ENCODE results near the gene EPHA6. TPM values are rescaled to one million over a fixed set of nuclear protein-coding genes. Genes with fewer than 3 reads are reported as not detected.

The EPHA6 gene
- total and polyA plus RNA-seq, 2 donors (not counting 3 experiments of a cell fraction or from before 2014, with no cell fraction given) = not detected

DNA sequence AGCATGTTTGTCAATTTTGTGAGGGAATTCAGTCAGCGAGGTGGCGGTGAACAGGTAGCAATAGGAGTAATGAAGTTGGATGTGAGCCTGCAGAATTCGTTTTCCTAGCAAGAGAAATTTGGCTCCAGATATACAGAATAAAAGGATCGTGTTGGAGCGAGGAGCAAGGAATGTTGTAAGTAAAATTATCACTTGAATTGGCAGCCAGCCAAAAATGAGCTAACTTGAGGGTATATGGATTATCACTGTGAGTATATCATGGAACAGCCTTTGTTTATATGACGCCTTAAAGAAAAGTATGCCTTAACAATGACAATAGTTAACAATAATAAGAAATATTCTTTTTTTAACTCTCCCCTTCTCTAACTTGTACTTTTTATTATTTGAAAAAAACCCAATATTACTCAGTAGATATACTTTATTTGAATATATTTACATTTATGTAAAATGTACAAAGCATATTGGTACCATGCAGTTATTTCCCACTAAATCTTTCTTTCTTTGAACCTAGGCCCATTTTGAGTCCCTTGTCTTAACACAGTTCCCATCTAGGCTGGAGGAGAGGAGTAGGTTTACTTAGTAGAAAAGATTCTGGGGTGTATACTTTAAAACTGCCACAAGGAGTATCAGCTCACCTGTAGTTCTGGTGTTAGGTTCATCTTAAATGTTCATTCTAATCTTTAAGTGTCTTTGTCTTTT is 29.3 kb downstream of the EPHA6 start:
- dilution Hi-C loops (cut with MboI; ENCODE audit: extremely low pct_ligation_motif_present, low sequenced_read_pairs) (no loop called here), intact Hi-C loops (cut with micrococcal nuclease) (no loop called here)
- TF ChIP-seq JUN (IDR thresholded peaks at IDR 0.05; ENCODE audit: borderline replicate concordance, insufficient read depth, insufficient read length, low read depth) (no peak), MYC (IDR thresholded peaks at IDR 0.05; ENCODE audit: low read depth, low read length) (no peak), POLR2A (IDR thresholded peaks at IDR 0.05; ENCODE audit: low read depth, low read length) (no peak), FOS (IDR thresholded peaks at IDR 0.05; ENCODE audit: borderline replicate concordance, insufficient read depth, low read length) (no peak), GATA2 (IDR thresholded peaks at IDR 0.05; ENCODE audit: insufficient read depth, insufficient read length, low read depth, low read length) (no peak), POLR2AphosphoS5 (IDR thresholded peaks at IDR 0.05; ENCODE audit: insufficient read depth, low read depth, low read length) (no peak), EZH2 (IDR thresholded peaks at IDR 0.05; ENCODE audit: borderline replicate concordance, low read depth, low read length, severe bottlenecking) (no peak)
- TF ChIP-seq, protein P1, sequence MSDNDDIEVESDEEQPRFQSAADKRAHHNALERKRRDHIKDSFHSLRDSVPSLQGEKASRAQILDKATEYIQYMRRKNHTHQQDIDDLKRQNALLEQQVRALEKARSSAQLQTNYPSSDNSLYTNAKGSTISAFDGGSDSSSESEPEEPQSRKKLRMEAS (IDR thresholded peaks at IDR 0.05; ENCODE audit: insufficient read depth, insufficient read length) = no peak
- TF ChIP-seq, protein P2, sequence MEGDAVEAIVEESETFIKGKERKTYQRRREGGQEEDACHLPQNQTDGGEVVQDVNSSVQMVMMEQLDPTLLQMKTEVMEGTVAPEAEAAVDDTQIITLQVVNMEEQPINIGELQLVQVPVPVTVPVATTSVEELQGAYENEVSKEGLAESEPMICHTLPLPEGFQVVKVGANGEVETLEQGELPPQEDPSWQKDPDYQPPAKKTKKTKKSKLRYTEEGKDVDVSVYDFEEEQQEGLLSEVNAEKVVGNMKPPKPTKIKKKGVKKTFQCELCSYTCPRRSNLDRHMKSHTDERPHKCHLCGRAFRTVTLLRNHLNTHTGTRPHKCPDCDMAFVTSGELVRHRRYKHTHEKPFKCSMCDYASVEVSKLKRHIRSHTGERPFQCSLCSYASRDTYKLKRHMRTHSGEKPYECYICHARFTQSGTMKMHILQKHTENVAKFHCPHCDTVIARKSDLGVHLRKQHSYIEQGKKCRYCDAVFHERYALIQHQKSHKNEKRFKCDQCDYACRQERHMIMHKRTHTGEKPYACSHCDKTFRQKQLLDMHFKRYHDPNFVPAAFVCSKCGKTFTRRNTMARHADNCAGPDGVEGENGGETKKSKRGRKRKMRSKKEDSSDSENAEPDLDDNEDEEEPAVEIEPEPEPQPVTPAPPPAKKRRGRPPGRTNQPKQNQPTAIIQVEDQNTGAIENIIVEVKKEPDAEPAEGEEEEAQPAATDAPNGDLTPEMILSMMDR (IDR thresholded peaks at IDR 0.05; ENCODE audit: extremely low read depth in 1 of 2, insufficient read depth in 1 of 2, low read depth in 1 of 2, low read length in 2 of 2) = no peak
- Histone ChIP-seq H3K36me3 (ENCODE audit: control insufficient read depth in 2 of 2, extremely low read depth in 1 of 2, insufficient read depth in 2 of 2, low read length in 2 of 2) (no peaks in the 10 kb centered on the region), H3K9me1 (replicated peaks; ENCODE audit: control insufficient read depth, extremely low read depth, insufficient read depth, low read length) (no peaks in the 10 kb centered on the region), H3K4me1 (ENCODE audit: control insufficient read depth, extremely low read depth, insufficient read depth, low read length) (no peaks in the 10 kb centered on the region), H3K27me3 (ENCODE audit: control insufficient read depth in 2 of 2, insufficient read depth in 2 of 2, low read length in 2 of 2) (no peaks in the 10 kb centered on the region), H3K4me3 (replicated peaks in 1 of 3; ENCODE audit: insufficient read depth in 1 of 3, low read depth in 1 of 3, low read length in 3 of 3) (no peak overlapping the region), H3K9me3 (replicated peaks; ENCODE audit: control insufficient read depth, insufficient read depth, low read length) (no peaks in the 10 kb centered on the region), H4K20me1 (replicated peaks; ENCODE audit: control insufficient read depth, extremely low read depth, insufficient read depth, low read length) (no peaks in the 10 kb centered on the region), H3K27ac (ENCODE audit: insufficient read depth, low read depth, low read length) (no peak overlapping the region), H3K79me2 (ENCODE audit: control insufficient read depth, insufficient read depth, low read length) (no peaks in the 10 kb centered on the region), H2AFZ (ENCODE audit: low read depth, low read length) (no peak overlapping the region), H3K9ac (replicated peaks; ENCODE audit: extremely low read depth, insufficient read depth, low read length) (no peak overlapping the region), H3K4me2 (ENCODE audit: insufficient read depth, low read length) (no peak overlapping the region)
- ChIA-PET CTCF (no interaction called here), POLR2A (no interaction called here)
- BruUV-seq (replicated peaks) = no TSS peak
- DNase-seq (ENCODE audit: low read depth, low spot score) (no peak), FAIRE-seq (no peak)

All from endothelial cell of umbilical vein (primary cell).